ENCODE results near the gene ANKRD52.

DNA sequence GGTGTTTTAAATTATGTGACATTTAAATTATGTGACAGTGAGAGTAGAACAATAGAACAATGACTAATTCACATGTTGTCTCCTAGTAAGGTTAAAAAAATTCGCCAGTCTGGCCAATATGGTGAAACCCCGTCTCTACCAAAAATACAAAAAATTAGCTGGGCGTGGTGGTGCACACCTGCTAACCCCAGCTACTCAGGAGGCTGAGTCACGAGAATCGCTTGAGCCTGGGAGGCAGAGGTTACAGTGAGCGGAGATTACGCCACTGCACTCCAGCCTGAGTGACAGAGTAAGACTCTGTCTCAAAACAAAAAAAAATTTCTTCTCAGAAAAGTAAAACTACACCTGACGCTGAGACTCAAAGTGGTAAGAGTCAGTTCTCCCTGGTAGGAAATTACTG lies 39.2 kb upstream of the ANKRD52 start:
- TF ChIP-seq YY1 (IDR thresholded peaks at IDR 0.05; ENCODE audit: insufficient read depth, insufficient read length), result no peak
- no peak for TF ChIP-seq SUZ12 (IDR thresholded peaks at IDR 0.05; ENCODE audit: extremely low read depth, insufficient read depth, insufficient read length)
- no peak for TF ChIP-seq ZNF274 (IDR thresholded peaks at IDR 0.05; ENCODE audit: low read depth, low read length)

All from NT2/D1 (cell line).